SK-N-SH (cell line): Measurements from ENCODE around the gene ERI2. TPM values are rescaled to one million over a fixed set of nuclear protein-coding genes. Genes with fewer than 3 reads are reported as not detected.
A peak's percentile ranks its signal among the peaks of the same experiment; 100 is the strongest.

Source experiments
- CTCF ChIA-PET: fragments of 300-600, 350-600 bp; formaldehyde crosslinking; extraction: SDS; loops from one replicate; lab custom pipeline; 2021; lab: Yijun Ruan, JAX
- POLR2A ChIA-PET: fragments of 350-600 bp; sonication (Branson Sonifier 250); formaldehyde crosslinking; extraction: SDS; loops from one replicate; lab custom pipeline; 2020; ENCODE audit warnings: antibody characterized with exemption, inconsistent platforms; lab: Yijun Ruan, JAX
- DNase-seq: peaks from one replicate; pipeline ENCODE4 v3.0.0; 2012
- H2AFZ ChIP-seq: fragments of 200-600 bp; sonication (generic); 2 replicates; pipeline ENCODE4 v1.8.1; 2016; ENCODE audit warnings: antibody characterized with exemption, mild to moderate bottlenecking, low read depth
- H3F3A ChIP-seq: fragments of 200-600 bp; sonication (generic); replicated peaks from 2 replicates; pipeline ENCODE3; 2016; ENCODE audit warnings: antibody characterized with exemption, mild to moderate bottlenecking; ENCODE audit not compliant: insufficient read depth
- H3K27ac ChIP-seq, 2 experiments: fragments of 200-500 bp in 1 of 2; fragments of 200-600 bp in 1 of 2; sonication (Bioruptor generic) in 1 of 2; sonication (generic), shearing (Covaris generic) in 1 of 2; 2 replicates each; pipeline versions ENCODE4 v1.5.1 to v1.6.1; 2014 to 2016; ENCODE audit warnings: low read depth in 2 of 2, inconsistent platforms in 1 of 2, low read length in 1 of 2, mild to moderate bottlenecking in 1 of 2, mixed read lengths in 1 of 2
- H3K27me3 ChIP-seq: fragments of 200-600 bp; sonication (generic), shearing (Covaris generic); 2 replicates; pipeline ENCODE4 v1.6.1; 2016; ENCODE audit warnings: mixed run types; ENCODE audit not compliant: insufficient read depth
- H3K36me3 ChIP-seq, 2 experiments: fragments of 200-500 bp in 1 of 2; fragments of 200-600 bp in 1 of 2; sonication (Bioruptor generic) in 1 of 2; sonication (generic) in 1 of 2; replicated peaks in 1 of 2; 2 replicates each; pipeline versions ENCODE3 to v1.5.1; 2014 to 2016; ENCODE audit warnings: low read length in 1 of 2, mild to moderate bottlenecking in 1 of 2; ENCODE audit not compliant: insufficient read depth in 2 of 2, control insufficient read depth in 1 of 2
- H3K4me1 ChIP-seq, 2 experiments: fragments of 200-500 bp in 1 of 2; fragments of 200-600 bp in 1 of 2; sonication (Bioruptor generic) in 1 of 2; sonication (generic), shearing (Covaris generic) in 1 of 2; 2 replicates each; pipeline versions ENCODE4 v1.5.1 to v1.6.1; 2014 to 2016; ENCODE audit warnings: low read depth in 1 of 2, low read length in 1 of 2, mixed run types in 1 of 2; ENCODE audit not compliant: insufficient read depth in 2 of 2, control insufficient read depth in 1 of 2
- H3K4me2 ChIP-seq: fragments of 200-600 bp; sonication (generic), shearing (Covaris generic); 2 replicates; pipeline ENCODE4 v1.6.1; 2017; ENCODE audit warnings: mixed run types
- H3K4me3 ChIP-seq, 2 experiments: fragments of 200-500 bp in 1 of 2; fragments of 200-600 bp in 1 of 2; sonication (Bioruptor generic) in 1 of 2; sonication (generic), shearing (Covaris generic) in 1 of 2; 2 replicates each; pipeline versions ENCODE4 v1.5.1 to v1.8.1; 2014 to 2016; ENCODE audit warnings: low read depth in 2 of 2, inconsistent platforms in 1 of 2, low read length in 1 of 2, mild to moderate bottlenecking in 1 of 2, mixed read lengths in 1 of 2, moderate library complexity in 1 of 2
- H3K79me2 ChIP-seq: fragments of 200-600 bp; sonication (generic); 2 replicates; pipeline ENCODE4 v1.8.1; 2017; ENCODE audit warnings: mild to moderate bottlenecking; ENCODE audit not compliant: insufficient read depth
- H3K9ac ChIP-seq: fragments of 200-600 bp; sonication (generic); 2 replicates; pipeline ENCODE4 v1.6.1; 2017; ENCODE audit warnings: mixed run types
- H3K9me2 ChIP-seq: fragments of 200-600 bp; sonication (generic); 2 replicates; pipeline ENCODE4 v1.6.1; 2017; ENCODE audit warnings: mixed run types
- H3K9me3 ChIP-seq: fragments of 200-600 bp; sonication (generic); 2 replicates; pipeline ENCODE4 v1.6.1; 2017; ENCODE audit warnings: mixed run types, mild to moderate bottlenecking, moderate library complexity
- H4K20me1 ChIP-seq: fragments of 200-600 bp; sonication (generic); 2 replicates; pipeline ENCODE4 v1.6.1; 2017; ENCODE audit warnings: mild to moderate bottlenecking, mixed run types; ENCODE audit not compliant: insufficient read depth
- CHD2 ChIP-seq: fragments of 150-350 bp; IDR thresholded peaks from 2 replicates; pipeline ENCODE4 v1.6.1; 2018; ENCODE audit warnings: low read length; ENCODE audit not compliant: partially characterized antibody
- CTCF ChIP-seq: fragments of 200-600 bp; sonication (generic); IDR thresholded peaks from 2 replicates; pipeline ENCODE4 v1.6.1; 2017; ENCODE audit warnings: antibody characterized with exemption, mild to moderate bottlenecking, moderate library complexity
- EP300 ChIP-seq, 2 experiments: IDR thresholded peaks; 2 replicates each; pipeline versions ENCODE4 v1.4.0 to v1.6.1; 2012; ENCODE audit warnings: borderline replicate concordance in 1 of 2, low read depth in 1 of 2, low read length in 1 of 2
- FOSL2 ChIP-seq: IDR thresholded peaks from 2 replicates; pipeline ENCODE4 v1.4.0; 2012; ENCODE audit warnings: low read depth, mild to moderate bottlenecking, moderate library complexity, borderline replicate concordance
- FOXJ3 ChIP-seq: sonication (generic); formaldehyde crosslinking; IDR thresholded peaks from 2 replicates; pipeline ENCODE4 v1.5.1; 2020; ENCODE audit warnings: mild to moderate bottlenecking, missing genetic modification reagents
- GABPA ChIP-seq: IDR thresholded peaks from 2 replicates; pipeline ENCODE4 v1.4.0; 2012; ENCODE audit warnings: low read depth, mild to moderate bottlenecking
- IRF3 ChIP-seq: fragments of 150-350 bp; IDR thresholded peaks from 2 replicates; pipeline ENCODE4 v1.6.1; 2016; ENCODE audit warnings: mild to moderate bottlenecking, low read depth, low read length
- JUND ChIP-seq: IDR thresholded peaks from 2 replicates; pipeline ENCODE4 v1.4.0; 2012
- MEF2A ChIP-seq: IDR thresholded peaks from 2 replicates; pipeline ENCODE4 v1.4.0; 2012; ENCODE audit warnings: low read depth, borderline replicate concordance
- NFIC ChIP-seq: IDR thresholded peaks from 2 replicates; pipeline ENCODE4 v1.4.0; 2012; ENCODE audit warnings: borderline replicate concordance
- NRF1 ChIP-seq: IDR thresholded peaks from 2 replicates; pipeline ENCODE4 v1.6.1; 2012; ENCODE audit warnings: low read depth, mild to moderate bottlenecking, low read length
- RAD21 ChIP-seq: IDR thresholded peaks from 2 replicates; pipeline ENCODE4 v1.6.1; 2012; ENCODE audit warnings: mild to moderate bottlenecking, low read length
- RXRA ChIP-seq: IDR thresholded peaks from 2 replicates; pipeline ENCODE4 v1.4.0; 2012; ENCODE audit warnings: low read depth, mild to moderate bottlenecking, borderline replicate concordance
- SMC3 ChIP-seq: IDR thresholded peaks from 2 replicates; pipeline ENCODE4 v1.6.1; 2012; ENCODE audit warnings: low read depth, low read length, improper control_type of control experiment
- TAF1 ChIP-seq: IDR thresholded peaks from 2 replicates; pipeline ENCODE4 v1.6.1; 2012; ENCODE audit warnings: low read depth, mild to moderate bottlenecking, low read length, moderate library complexity, borderline replicate concordance
- TEAD4 ChIP-seq: IDR thresholded peaks from 2 replicates; pipeline ENCODE4 v1.4.0; 2012; ENCODE audit warnings: mild to moderate bottlenecking, borderline replicate concordance; ENCODE audit not compliant: insufficient read depth
- USF1 ChIP-seq: IDR thresholded peaks from 2 replicates; pipeline ENCODE4 v1.4.0; 2012; ENCODE audit warnings: low read depth, borderline replicate concordance
- YY1 ChIP-seq: IDR thresholded peaks from 2 replicates; pipeline ENCODE4 v1.4.0; 2012; ENCODE audit warnings: low read depth, mild to moderate bottlenecking
- WGBS: methylation state at CpG from one replicate; pipeline ENCODE4 v1.1.6; 2017; ENCODE audit warnings: low lambda C conversion rate; 5-methylcytosine and 5-hydroxymethylcytosine counted together
- polyA plus RNA-seq, 3 experiments: library from polyadenylated mRNA; depleted of rRNA; stranded (reverse); fragments of >200 nt; gene quantifications; 2 replicates each; pipeline ENCODE4 v1.2.3, GENCODE V29; 2012
- TF ChIP-seq, protein P1 (sequence below): IDR thresholded peaks from 2 replicates; pipeline ENCODE4 v1.6.1; 2012; ENCODE audit warnings: mild to moderate bottlenecking, low read depth, low read length, moderate library complexity
- TF ChIP-seq, protein P2 (sequence below): IDR thresholded peaks from 2 replicates; pipeline ENCODE4 v1.4.0; 2012; ENCODE audit warnings: low read depth

ERI2 gene
- polyA plus RNA-seq, 1 of the 3 experiments (the other 2 are of a cell fraction): 9.1 TPM

DNA sequence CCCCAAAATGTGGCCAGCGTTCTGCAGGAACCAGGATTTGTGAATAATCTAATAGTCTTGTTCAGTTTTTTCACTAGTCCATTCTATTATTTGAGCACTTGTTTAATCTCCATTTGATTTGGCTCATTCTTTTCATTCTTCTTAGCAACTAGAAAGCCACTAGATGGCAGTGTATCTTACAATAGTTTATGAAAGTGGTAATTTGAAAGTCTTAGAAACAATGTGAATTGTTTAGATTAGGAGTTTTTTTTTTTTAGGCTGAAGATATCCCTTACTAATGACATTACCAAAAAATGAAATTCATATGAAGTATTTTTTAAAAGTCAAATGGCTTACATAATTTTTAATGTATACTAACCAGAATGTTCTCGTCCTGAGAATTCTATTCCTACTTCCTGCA, 6.7 kb downstream of the ERI2 start:
- Histone ChIP-seq H3F3A (peaks cover 21% of the 10 kb centered on the region), H2AFZ (no peak overlapping the region), H3K4me1 (no peaks in the 10 kb centered on the region; a peak in 1 of 4 replicates), H3K27ac (no peak overlapping the region), H3K36me3 (peaks cover 43 to 55% of the 10 kb centered on the region in 2 experiments), H3K79me2 (no peaks in the 10 kb centered on the region), H3K9me3 (no peaks in the 10 kb centered on the region), H4K20me1 (no peaks in the 10 kb centered on the region), H3K27me3 (no peaks in the 10 kb centered on the region), H3K4me2 (no peak overlapping the region), H3K9ac (no peak overlapping the region), H3K9me2 (no peaks in the 10 kb centered on the region), H3K4me3 (no peak overlapping the region)
- no peak for DNase-seq
- WGBS: 50% methylated on average over 2 of the region's 2 CpGs
- peak; percentile 45 for TF ChIP-seq RAD21
- TF ChIP-seq CTCF: peak; percentile 69
- TF ChIP-seq, protein P1, sequence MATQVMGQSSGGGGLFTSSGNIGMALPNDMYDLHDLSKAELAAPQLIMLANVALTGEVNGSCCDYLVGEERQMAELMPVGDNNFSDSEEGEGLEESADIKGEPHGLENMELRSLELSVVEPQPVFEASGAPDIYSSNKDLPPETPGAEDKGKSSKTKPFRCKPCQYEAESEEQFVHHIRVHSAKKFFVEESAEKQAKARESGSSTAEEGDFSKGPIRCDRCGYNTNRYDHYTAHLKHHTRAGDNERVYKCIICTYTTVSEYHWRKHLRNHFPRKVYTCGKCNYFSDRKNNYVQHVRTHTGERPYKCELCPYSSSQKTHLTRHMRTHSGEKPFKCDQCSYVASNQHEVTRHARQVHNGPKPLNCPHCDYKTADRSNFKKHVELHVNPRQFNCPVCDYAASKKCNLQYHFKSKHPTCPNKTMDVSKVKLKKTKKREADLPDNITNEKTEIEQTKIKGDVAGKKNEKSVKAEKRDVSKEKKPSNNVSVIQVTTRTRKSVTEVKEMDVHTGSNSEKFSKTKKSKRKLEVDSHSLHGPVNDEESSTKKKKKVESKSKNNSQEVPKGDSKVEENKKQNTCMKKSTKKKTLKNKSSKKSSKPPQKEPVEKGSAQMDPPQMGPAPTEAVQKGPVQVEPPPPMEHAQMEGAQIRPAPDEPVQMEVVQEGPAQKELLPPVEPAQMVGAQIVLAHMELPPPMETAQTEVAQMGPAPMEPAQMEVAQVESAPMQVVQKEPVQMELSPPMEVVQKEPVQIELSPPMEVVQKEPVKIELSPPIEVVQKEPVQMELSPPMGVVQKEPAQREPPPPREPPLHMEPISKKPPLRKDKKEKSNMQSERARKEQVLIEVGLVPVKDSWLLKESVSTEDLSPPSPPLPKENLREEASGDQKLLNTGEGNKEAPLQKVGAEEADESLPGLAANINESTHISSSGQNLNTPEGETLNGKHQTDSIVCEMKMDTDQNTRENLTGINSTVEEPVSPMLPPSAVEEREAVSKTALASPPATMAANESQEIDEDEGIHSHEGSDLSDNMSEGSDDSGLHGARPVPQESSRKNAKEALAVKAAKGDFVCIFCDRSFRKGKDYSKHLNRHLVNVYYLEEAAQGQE: no peak
- 0 out of 2 replicates have a peak, but pooled peaks have one; percentile 16 for TF ChIP-seq SMC3
- CTCF ChIA-PET: interaction anchor here (1.0 to 2.1 kb wide), 6 partner anchors 12 to 294 kb away, joined by 3 to 6 read pairs (median 4); no protein-coding TSS in a partner anchor
- POLR2A ChIA-PET: no interaction called here

DNA sequence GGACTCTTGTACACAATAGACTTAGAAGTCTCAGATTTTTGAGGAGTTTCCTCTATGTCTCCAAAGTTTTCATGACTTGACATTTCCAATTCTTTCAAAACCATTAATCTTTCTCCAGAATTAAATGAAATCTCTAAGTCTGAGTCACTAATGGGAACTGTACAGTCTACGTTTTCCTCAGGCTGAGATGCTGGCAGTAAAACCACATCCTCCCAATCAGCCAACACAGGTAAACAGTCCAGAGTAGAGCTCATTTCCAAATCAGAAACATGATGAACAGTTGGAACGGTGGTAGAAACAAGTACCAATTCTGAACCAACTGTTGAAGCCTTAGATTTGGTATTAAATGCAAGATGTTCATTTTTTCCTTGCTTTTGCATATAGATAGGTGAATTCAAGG, 7.9 kb downstream of the ERI2 start:
- ChIA-PET POLR2A (no interaction called here), CTCF (interaction anchor here (0.6 to 2.1 kb wide), 3 partner anchors 11 to 280 kb away, joined by 3 to 6 read pairs (median 3); no protein-coding TSS in a partner anchor)
- Histone ChIP-seq H2AFZ (no peak overlapping the region), H3K4me2 (no peak overlapping the region), H3K4me1 (no peaks in the 10 kb centered on the region; a peak in 1 of 4 replicates), H4K20me1 (no peaks in the 10 kb centered on the region), H3K27ac (no peak overlapping the region), H3K79me2 (no peaks in the 10 kb centered on the region), H3K9ac (no peak overlapping the region), H3K4me3 (no peak overlapping the region), H3K27me3 (no peaks in the 10 kb centered on the region), H3K9me2 (no peaks in the 10 kb centered on the region), H3K36me3 (peaks cover 43 to 56% of the 10 kb centered on the region in 2 experiments), H3F3A (peaks cover 21% of the 10 kb centered on the region)
- 66% methylated on average over 2 of the region's 2 CpGs for WGBS
- TF ChIP-seq EP300 (IDR thresholded peaks at IDR 0.05; ENCODE audit: borderline replicate concordance in 1 of 2, low read depth in 1 of 2, low read length in 1 of 2): no peak
- no peak for TF ChIP-seq RXRA
- TF ChIP-seq NRF1: no peak
- no peak for TF ChIP-seq SMC3
- TF ChIP-seq, protein P2, sequence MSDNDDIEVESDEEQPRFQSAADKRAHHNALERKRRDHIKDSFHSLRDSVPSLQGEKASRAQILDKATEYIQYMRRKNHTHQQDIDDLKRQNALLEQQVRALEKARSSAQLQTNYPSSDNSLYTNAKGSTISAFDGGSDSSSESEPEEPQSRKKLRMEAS: no peak
- no peak for TF ChIP-seq IRF3
- TF ChIP-seq RAD21: no peak
- no peak for TF ChIP-seq TAF1
- no peak for TF ChIP-seq FOSL2
- no peak for TF ChIP-seq USF1
- no peak for TF ChIP-seq FOXJ3 (CRISPR knock-in tag)
- no peak for TF ChIP-seq GABPA
- TF ChIP-seq NFIC: no peak
- no peak for TF ChIP-seq YY1
- no peak for TF ChIP-seq MEF2A
- TF ChIP-seq CHD2: no peak
- TF ChIP-seq TEAD4: no peak
- no peak for TF ChIP-seq JUND
- TF ChIP-seq, all 33 proteins: peak for 0
- no peak for DNase-seq
- H3K9me3 ChIP-seq: no peaks in the 10 kb centered on the region
